ENCODE results near the gene USP10. TPM values are rescaled to one million over a fixed set of nuclear protein-coding genes. Genes with fewer than 3 reads are reported as not detected.

USP10 gene
- total RNA-seq, 2 donors from 2014 or later = 148 to 149 TPM

DNA sequence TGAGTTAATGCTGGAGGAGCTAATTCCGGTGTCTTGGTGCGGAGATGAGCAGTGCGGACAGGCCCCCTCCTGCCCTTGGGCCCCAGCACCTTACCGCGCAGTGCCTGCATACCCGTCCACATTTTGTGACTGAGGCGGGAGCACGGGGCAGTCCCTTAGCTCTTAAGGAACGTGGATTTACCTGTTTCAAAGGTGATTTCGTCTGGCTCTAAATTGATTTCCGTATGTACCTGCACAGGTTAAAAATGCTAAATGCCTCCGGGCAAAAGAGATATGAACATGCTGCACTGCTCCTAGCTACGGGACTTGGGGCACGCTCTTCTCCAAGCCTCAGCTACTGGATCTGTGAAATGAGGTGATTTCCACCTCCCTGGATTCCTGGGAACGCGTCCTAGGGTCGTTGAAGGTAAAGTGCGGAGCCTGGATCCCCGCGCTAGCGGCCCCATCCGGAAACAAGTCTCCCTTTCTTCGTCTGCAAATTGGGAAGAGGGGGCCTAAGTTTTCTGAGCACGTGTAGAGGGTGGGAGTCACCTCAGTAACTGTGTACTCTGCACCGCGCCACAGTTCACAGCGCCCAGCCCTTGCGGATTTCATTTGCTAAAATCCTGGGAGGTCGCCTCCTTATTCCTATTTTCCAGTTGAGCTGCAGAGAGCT lies 119.3 kb downstream of the USP10 start:
- Mint-ChIP-seq H3K9me3 (no peaks in the 10 kb centered on the region), H3K36me3 (ENCODE audit: low read depth) (no peaks in the 10 kb centered on the region), H3K4me1 (peaks cover 6% of the 10 kb centered on the region), H3K4me3 (peak overlapping the region; percentile 56), H3K27ac (no peak overlapping the region), H3K27me3 (ENCODE audit: insufficient read depth) (peaks cover 73% of the 10 kb centered on the region)
- WGBS, 2 experiments (ENCODE audit: insufficient coverage in 1 of 2, insufficient read length in 1 of 2) = 59 to 60% methylated on average over 28 to 29 of the region's 29 CpGs
- Histone ChIP-seq H3K27ac (ENCODE audit: low read depth, low read length) (no peak overlapping the region), H3K4me3 (ENCODE audit: low read length) (peak overlapping the region; percentile 83), H3K36me3 (ENCODE audit: control insufficient read depth, insufficient read depth, low read length) (no peaks in the 10 kb centered on the region), H3K9ac (ENCODE audit: extremely low read depth, low read length, poor library complexity, severe bottlenecking) (no peak overlapping the region), H3K9me3 (ENCODE audit: control insufficient read depth, low read length) (no peaks in the 10 kb centered on the region), H3K27me3 (ENCODE audit: control insufficient read depth, insufficient read depth, low read length, poor library complexity, severe bottlenecking) (peaks cover 56% of the 10 kb centered on the region), H3K4me1 (ENCODE audit: control insufficient read depth, insufficient read depth, low read length) (no peaks in the 10 kb centered on the region)
- TF ChIP-seq, protein P1, sequence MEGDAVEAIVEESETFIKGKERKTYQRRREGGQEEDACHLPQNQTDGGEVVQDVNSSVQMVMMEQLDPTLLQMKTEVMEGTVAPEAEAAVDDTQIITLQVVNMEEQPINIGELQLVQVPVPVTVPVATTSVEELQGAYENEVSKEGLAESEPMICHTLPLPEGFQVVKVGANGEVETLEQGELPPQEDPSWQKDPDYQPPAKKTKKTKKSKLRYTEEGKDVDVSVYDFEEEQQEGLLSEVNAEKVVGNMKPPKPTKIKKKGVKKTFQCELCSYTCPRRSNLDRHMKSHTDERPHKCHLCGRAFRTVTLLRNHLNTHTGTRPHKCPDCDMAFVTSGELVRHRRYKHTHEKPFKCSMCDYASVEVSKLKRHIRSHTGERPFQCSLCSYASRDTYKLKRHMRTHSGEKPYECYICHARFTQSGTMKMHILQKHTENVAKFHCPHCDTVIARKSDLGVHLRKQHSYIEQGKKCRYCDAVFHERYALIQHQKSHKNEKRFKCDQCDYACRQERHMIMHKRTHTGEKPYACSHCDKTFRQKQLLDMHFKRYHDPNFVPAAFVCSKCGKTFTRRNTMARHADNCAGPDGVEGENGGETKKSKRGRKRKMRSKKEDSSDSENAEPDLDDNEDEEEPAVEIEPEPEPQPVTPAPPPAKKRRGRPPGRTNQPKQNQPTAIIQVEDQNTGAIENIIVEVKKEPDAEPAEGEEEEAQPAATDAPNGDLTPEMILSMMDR (conservative IDR thresholded peaks at IDR 0.05) = no peak
- DNase-seq = peak; percentile 72

DNA sequence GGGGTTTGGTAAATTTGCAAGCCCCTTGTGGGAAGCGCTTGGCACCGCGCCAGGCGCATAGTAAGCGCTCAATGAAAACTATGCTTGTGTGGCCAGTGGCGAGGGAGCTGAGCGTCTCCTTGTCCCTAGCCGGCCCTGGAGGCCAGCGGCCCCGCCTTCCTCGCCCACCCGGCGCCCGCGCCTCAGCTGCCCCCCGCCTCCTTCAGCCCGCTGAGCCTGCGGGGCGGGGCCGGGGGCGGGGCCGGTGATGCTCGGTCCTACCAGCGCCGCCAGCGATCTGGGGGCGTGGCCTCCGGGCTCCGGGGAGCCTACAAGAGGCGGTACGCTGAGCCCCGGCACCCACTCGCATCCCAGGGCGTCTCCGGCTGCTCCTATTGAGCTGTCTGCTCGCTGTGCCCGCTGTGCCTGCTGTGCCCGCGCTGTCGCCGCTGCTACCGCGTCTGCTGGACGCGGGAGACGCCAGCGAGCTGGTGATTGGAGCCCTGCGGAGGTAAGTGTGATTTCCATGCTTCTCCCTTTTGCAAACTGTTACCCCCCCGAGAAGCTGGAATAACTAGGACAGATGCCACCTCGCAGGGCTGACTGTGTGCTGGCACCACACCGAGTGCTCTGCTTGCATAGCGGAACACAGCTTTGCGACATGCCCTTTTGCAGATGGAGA lies 120.0 kb downstream of the USP10 start, which contains the start of gene CRISPLD2:
Gene CRISPLD2, plus strand, starts transcription at position 342 of the 661 bp plus-strand sequence. CDS start 18,511 bp downstream, outside the sequence.
- no peaks in the 10 kb centered on the region for H3K36me3 Mint-ChIP-seq (ENCODE audit: low read depth)
- H3K27me3 ChIP-seq (ENCODE audit: control insufficient read depth, insufficient read depth, low read length, poor library complexity, severe bottlenecking) = peaks cover 56% of the 10 kb centered on the region
- peaks cover 6% of the 10 kb centered on the region for H3K4me1 Mint-ChIP-seq
- H3K4me3 Mint-ChIP-seq = peak within 1 kb of the TSS; percentile 56
- TF ChIP-seq, protein P1 (conservative IDR thresholded peaks at IDR 0.05) = no peak
- H3K9me3 ChIP-seq (ENCODE audit: control insufficient read depth, low read length) = no peaks in the 10 kb centered on the region
- H3K27me3 Mint-ChIP-seq (ENCODE audit: insufficient read depth) = peaks cover 69% of the 10 kb centered on the region
- H3K9ac ChIP-seq (ENCODE audit: extremely low read depth, low read length, poor library complexity, severe bottlenecking) = no peak within 1 kb of the TSS
- no peaks in the 10 kb centered on the region for H3K9me3 Mint-ChIP-seq
- peak within 1 kb of the TSS; percentile 83 for H3K4me3 ChIP-seq (ENCODE audit: low read length)
- no peak within 1 kb of the TSS for H3K27ac ChIP-seq (ENCODE audit: low read depth, low read length)
- no peak within 1 kb of the TSS for H3K27ac Mint-ChIP-seq
- H3K36me3 ChIP-seq (ENCODE audit: control insufficient read depth, insufficient read depth, low read length) = no peaks in the 10 kb centered on the region
- H3K4me1 ChIP-seq (ENCODE audit: control insufficient read depth, insufficient read depth, low read length) = no peaks in the 10 kb centered on the region
- 5 to 8% methylated on average over 28 to 53 of the region's 53 CpGs for WGBS, 2 experiments (ENCODE audit: insufficient coverage in 1 of 2, insufficient read length in 1 of 2)
- DNase-seq = peak; percentile 98

DNA sequence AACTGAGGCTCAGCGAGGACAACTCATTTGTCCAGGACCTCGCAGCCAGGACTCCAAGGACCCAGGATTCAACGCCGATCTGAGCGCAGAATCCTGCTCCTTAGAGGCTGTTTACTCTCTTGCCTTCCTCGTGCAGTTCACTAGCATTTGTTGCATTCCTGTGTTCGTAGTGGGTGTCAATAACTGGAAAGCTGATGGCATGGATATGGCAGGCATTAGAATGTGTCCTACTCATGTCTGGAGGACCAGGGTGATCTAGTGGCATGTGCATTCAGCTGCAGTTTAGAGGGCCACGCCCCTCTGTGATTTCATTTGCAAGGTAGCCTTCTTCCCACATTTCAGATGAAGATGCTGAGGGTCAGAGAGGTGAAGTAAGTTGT lies 120.5 kb downstream of the USP10 start:
- Mint-ChIP-seq H3K4me3 (peak overlapping the region; percentile 56), H3K27ac (no peak overlapping the region), H3K9me3 (no peaks in the 10 kb centered on the region), H3K27me3 (ENCODE audit: insufficient read depth) (peaks cover 68% of the 10 kb centered on the region), H3K36me3 (ENCODE audit: low read depth) (no peaks in the 10 kb centered on the region), H3K4me1 (peaks cover 6% of the 10 kb centered on the region)
- H3K4me1 ChIP-seq (ENCODE audit: control insufficient read depth, insufficient read depth, low read length) = no peaks in the 10 kb centered on the region
- no peak overlapping the region for H3K27ac ChIP-seq (ENCODE audit: low read depth, low read length)
- H3K9ac ChIP-seq (ENCODE audit: extremely low read depth, low read length, poor library complexity, severe bottlenecking) = no peak overlapping the region
- peaks cover 56% of the 10 kb centered on the region for H3K27me3 ChIP-seq (ENCODE audit: control insufficient read depth, insufficient read depth, low read length, poor library complexity, severe bottlenecking)
- TF ChIP-seq, protein P1 (conservative IDR thresholded peaks at IDR 0.05) = no peak
- no peaks in the 10 kb centered on the region for H3K36me3 ChIP-seq (ENCODE audit: control insufficient read depth, insufficient read depth, low read length)
- no peaks in the 10 kb centered on the region for H3K9me3 ChIP-seq (ENCODE audit: control insufficient read depth, low read length)
- 70 to 75% methylated on average over 7 to 8 of the region's 8 CpGs for WGBS, 2 experiments (ENCODE audit: insufficient coverage in 1 of 2, insufficient read length in 1 of 2)
- peak overlapping the region; percentile 83 for H3K4me3 ChIP-seq (ENCODE audit: low read length)
- no peak for DNase-seq
